ENCODE measurements around the gene KRTAP4-12.
"Not testable (repeated sequence)": the region's sequence is repeated elsewhere in the genome, so short reads cannot be mapped to it uniquely, and the experiment has no call there.

Gene KRTAP4-12

GRCh38 chr17:41123292-41123990 lies 541 bp downstream of the KRTAP4-12 start:
- DNase-seq, result not testable (repeated sequence)

DNA sequence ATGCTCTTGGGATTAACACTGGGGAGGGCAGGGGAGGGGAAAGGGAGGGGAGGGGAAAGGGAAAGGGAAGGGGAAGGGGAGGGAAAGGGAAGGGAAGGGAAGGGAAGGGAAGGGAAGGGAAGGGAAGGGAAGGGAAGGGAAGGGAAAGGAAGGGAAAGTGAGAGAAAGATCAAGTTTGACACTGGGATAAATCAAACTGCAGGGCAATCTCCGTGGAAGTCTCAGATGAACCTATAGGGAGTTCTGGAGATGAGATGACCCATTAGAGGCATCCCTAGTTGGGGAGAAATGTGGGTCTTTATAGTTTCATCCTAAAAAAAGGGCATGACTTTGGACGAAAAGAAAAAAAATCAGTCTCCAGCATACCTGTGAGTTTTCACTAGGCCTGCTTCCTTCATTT lies 2.2 kb downstream of the KRTAP4-12 start:
- no peak for DNase-seq

DNA sequence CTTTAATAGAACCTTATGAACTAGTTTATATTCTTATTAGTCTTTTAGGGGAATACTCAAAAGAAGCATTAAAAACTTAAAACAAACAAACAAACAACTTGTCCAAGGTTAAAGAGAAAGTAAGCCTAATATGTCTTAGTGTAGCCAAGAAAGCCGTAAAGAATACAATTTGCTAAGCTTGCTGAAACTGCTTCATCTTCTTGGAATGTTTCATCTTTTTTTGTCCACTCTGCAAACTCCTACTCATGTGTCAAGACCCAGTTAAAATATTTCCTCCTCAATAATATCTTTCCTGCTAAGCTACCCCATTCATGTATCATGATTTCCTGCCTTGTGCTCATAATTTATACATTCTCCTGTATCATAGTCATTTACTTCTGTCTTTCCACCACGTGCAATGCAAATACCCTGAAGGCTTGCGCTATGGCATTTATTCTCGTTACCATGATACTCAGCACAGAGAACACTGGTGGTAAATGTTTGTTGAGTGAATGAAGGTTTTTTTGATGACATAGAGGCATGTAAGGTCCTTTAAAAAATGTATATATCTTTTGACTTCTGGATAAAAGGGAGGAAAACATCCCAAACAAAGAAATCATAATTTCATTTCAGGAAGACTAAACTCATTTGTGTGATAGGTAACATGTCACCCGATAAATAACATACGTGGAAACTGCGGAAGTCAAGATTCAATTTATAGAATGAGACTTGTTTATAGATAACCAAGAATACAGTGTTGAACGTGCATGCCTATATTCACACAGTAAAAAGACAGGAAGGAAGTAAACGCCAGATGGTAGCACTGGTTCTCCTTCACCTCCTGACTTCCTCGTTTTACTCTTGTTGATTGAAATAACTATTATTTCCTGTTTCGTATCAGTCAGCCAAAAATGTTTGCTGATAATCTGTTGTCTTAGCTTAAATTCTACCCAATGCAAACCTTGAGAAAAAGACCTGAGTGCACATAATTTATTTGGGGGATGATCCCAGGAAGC lies 4.0 kb downstream of the KRTAP4-12 start:
- not testable (repeated sequence) for DNase-seq

DNA sequence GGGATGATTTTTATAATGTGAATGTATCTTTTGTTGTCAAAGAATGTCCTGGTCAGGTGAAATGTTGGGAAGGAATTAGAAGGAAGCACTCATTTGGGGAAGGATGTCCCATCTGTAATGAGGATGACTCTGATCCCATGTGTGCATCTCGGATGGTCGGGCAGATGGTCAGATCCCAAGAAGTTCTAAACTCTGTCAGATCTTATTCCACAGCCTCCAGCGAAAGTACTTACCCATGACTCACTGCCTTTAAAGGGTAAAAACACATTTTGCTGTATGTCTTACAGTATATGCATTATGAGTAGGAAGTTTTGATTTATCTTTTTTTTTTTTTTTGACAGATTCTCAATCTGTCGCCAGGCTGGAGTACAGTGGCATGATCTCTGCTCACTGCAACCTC lies 5.3 kb downstream of the KRTAP4-12 start:
- DNase-seq, result no peak

DNA sequence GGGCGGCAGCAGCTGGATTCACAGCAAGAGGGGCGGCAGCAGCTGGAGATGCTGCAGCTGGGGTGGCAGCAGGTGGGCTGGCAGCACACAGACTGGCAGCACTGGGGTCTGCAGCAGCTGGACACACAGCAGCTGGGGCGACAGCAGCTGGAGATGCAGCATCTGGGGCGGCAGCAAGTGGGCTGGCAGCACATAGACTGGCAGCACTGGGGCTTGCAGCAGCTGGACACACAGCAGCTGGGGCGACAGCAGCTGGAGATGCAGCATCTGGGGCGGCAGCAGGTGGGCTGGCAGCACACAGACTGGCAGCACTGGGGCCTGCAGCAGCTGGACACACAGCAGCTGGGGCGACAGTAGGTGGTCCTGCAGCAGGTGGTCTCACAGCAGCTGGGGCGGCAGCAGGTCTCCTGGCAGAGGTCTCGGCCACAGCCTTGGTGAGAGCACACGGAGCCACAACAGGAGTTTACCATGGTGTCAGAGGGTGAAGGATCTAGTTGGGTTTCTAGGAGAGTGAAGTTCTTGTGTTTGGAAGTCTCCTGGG lies 6.1 kb downstream of the KRTAP4-12 start, which contains the start of gene KRTAP4-11:
TSS of gene KRTAP4-11 (minus strand) at position 528 of the 541 bp plus-strand sequence. CDS start at position 470, 58 bp downstream.
- DNase-seq, result not testable (repeated sequence)

DNA sequence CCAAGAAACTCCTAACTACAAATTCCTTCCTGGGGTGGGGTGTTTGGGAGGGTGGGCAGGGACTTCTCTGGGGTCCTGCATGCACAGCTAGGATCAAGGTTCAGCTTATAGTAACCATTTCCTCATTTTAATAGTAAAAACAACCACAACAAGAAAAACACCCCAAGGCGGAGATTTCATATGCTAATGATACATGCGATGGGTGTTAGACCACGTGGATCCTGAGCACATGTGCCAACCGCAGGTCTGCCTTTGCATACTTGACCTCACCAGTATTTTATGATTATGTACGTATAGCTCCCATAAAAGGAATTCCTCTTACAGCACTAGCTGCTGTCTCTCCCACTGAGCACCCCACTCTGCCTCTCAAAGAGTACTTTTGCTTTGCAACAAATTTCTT lies 7.7 kb downstream of the KRTAP4-12 start:
- DNase-seq, result no peak

GRCh38 chr17:41111151-41111885 lies 12.7 kb downstream of the KRTAP4-12 start:
- no peak for DNase-seq

- DNase-seq, result not testable (repeated sequence)
Observed at GRCh38 chr17:41108728-41109386, 15.1 kb downstream of the KRTAP4-12 start.

GRCh38 chr17:41107941-41108450 lies 16.0 kb downstream of the KRTAP4-12 start:
- no peak for DNase-seq

DNA sequence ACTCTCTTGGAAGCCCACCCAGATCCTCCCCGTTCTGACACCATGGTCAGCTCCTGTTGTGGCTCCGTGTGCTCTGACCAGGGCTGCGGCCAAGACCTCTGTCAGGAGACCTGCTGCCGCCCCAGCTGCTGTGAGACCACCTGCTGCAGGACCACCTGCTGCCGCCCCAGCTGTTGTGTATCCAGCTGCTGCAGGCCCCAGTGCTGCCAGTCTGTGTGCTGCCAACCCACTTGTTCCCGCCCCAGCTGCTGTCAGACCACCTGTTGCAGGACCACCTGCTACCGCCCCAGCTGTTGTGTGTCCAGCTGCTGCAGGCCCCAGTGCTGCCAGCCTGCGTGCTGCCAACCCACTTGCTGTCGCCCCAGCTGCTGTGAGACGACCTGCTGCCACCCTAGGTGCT lies 18.6 kb downstream of the KRTAP4-12 start, which contains the start of gene KRTAP4-9:
TSS of gene KRTAP4-9 (plus strand) at position 43 of the 400 bp plus-strand sequence. CDS start at position 43, 0 bp downstream.
- DNase-seq, result not testable (repeated sequence)

DNA sequence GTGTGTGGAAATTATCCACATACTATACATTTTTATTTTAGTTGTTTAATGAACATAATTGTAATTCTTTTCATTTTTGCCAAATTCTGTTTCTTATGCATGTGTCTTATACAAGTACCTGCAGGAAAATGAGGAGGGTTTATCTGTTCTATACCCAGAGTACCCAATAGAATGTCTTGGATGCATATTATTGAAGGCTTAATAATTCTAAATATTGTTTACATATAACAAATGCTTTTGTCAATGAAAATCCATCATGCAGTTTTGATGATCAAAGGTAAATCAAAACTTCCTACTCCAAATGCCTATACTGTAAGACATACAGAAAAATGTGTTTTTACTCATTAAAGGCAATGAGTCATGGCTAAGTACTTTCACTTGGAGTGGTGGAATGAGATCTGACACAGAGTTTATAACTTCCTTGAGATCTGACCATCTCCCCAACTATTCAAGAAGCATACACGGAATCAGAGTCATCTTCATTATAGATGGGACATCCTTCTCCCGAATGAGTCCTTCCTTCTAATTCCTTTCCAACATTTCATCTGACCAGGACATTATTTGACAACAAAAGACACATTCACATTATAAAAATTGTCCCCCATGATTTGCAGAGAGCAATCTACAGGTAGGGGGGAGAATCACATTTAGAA lies 19.5 kb downstream of the KRTAP4-12 start:
- not testable (repeated sequence) for DNase-seq

DNA sequence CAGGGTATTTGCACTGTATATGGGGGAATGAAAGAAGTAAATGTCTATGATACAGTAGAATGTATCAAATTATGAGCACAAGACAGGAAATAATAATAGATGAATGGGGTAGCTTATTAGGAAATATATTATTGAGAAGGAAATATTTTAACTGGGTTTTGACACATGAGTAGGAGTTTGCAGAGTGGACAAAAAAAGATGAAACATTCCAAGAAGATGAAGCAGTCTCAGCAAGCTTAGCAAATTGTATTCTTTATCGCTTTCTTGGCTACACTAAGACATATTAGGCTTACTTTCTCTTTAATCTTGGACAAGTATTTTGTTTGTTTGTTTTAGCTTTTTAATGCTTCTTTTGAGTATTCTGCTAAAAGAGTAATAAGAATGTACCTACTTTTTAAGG lies 20.1 kb downstream of the KRTAP4-12 start:
- no peak for DNase-seq

DNA sequence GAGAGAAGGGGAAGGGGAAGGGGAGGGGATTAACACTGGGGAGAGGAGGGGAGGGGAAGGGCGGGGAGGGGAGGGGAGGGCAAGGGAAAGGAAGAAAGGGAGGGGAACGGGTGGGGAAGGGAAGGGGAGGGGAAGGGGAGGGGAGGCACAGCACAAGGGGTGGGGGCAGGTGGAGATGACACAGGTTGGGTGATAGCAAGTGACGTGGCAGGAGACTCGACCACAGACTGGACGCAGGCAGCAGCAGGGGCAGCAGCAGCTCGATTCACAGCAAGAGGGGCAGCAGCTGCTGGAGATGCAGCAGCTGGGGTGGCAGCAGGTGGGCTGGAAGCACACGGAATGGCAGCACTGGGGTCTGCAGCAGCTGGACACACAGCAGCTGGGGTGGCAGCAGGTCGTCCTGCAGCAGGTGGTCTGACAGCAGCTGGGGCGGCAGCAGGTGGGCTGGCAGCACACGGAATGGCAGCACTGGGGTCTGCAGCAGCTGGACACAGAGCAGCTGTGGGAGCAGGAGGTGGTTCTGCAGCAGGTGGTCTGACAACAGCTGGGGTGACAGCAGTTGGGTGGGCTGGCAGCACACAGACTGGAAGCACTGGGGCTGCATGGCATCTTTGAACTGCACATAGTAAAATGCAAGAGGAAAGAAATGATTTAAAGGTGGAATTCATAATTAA lies 22.3 kb downstream of the KRTAP4-12 start, which contains the start of gene KRTAP4-16:
TSS of gene KRTAP4-16 (minus strand) at position 624 of the 674 bp plus-strand sequence. CDS start at position 624, 0 bp downstream.
- no peak for DNase-seq

- DNase-seq, result peak; percentile 22
Observed at GRCh38 chr17:41099682-41100480, 24.1 kb downstream of the KRTAP4-12 start.

GRCh38 chr17:41098481-41098880 lies 25.5 kb downstream of the KRTAP4-12 start:
- no peak for DNase-seq

DNA sequence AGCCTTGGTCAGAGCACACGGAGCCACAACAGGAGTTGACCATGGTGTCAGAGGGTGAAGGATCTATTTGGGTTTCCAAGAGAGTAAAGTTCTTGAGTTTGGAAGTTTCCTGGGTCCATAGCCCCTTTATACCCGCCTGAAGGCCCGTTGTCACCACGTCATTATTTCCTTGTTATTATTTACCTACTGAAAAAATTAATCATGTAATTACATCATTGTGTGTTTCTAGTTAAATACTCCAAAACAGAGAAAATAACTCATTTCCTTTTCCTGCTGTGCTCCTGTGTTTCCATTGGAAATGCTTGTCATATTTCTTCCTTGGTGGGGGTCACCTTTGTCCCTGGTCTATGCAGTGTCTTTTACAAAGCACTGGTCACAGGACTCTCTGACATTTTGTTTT lies 25.9 kb downstream of the KRTAP4-12 start, which contains the start of gene KRTAP4-8:
TSS of gene KRTAP4-8 (minus strand) at position 101 of the 400 bp plus-strand sequence. CDS start at position 43, 58 bp downstream.
- no peak for DNase-seq

DNA sequence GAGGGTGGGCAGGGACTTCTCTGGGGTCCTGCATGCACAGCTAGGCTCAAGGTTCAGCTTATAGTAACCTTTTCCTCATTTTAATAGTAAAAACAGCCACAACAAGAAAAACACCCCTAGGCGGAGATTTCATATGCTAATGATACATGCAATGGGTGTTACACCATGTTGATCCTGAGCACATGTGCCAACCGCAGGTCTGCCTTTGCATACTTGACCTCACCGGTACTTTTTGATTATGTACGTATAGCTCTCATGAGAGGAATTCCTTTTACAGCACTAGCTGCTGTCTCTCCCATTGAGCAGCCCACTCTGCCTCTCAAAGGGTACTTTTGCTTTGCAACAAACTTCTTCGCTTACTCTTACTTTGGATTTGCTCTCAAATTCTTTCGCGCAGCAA lies 27.9 kb downstream of the KRTAP4-12 start:
- DNase-seq, result no peak

DNA sequence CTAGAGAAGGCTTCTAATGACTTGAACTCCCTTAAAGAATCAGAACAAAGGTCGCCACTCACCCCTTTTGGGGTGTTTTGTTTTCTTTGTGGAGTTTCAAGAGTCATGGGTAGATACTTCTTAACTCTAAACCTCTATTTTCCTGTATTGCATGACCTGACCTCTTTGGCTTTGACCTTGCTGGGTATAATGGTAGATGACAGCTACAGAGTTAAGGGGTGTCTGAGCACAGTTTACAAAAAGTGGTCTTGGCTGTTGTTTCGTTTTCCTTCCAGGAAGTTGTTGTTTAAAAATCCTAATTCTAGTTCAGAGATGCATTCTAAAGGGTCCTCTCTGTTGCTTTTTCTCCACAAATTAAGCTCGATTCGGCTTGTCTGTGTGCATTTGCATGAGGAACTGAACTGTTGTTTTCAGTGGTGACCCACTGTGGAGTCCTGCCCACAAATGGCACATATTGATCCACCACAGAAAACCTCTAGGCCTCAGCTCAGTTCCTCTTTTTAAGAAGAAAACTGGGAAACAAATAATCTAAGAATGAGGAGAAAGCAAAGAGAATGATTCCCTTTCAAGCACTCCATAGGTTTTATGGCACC lies 35.1 kb downstream of the KRTAP4-12 start:
- not testable (repeated sequence) for DNase-seq

All from eye (tissue), 1 donor.